SK-N-SH treated with all-trans-retinoic acid at 6 μM for 48 hours (cell line): Measurements from ENCODE around the gene UBASH3B.

ENCODE experiments used
- ATAC-seq: fragments of 200-7000 bp; cut with Tn5 transposase; 3 replicates; pipeline ENCODE4 v1.9.1; 2020; ENCODE audit warnings: mild to moderate bottlenecking, moderate library complexity
- ARNTL ChIP-seq: fragments of 450-650 bp; formaldehyde crosslinking; IDR thresholded peaks from 2 replicates; pipeline ENCODE4 v1.5.0; 2020; ENCODE audit warnings: low read depth, mild to moderate bottlenecking, moderate library complexity, borderline replicate concordance
- BACH2 ChIP-seq: fragments of 250-450 bp; sonication (Bioruptor Pico); IDR thresholded peaks from 2 replicates; pipeline ENCODE4 v1.9.0; 2021; ENCODE audit warnings: mild to moderate bottlenecking, borderline replicate concordance
- CSDC2 ChIP-seq: fragments of 250-450 bp; sonication (Bioruptor Pico); IDR thresholded peaks from 2 replicates; pipeline ENCODE4 v1.5.0; 2020; ENCODE audit warnings: mild to moderate bottlenecking, moderate library complexity
- ESRRG ChIP-seq: fragments of 250-450 bp; sonication (Bioruptor Pico); IDR thresholded peaks from 2 replicates; pipeline ENCODE4 v1.6.1; 2021; ENCODE audit warnings: mild to moderate bottlenecking
- GLIS3 ChIP-seq: fragments of 250-450 bp; sonication (Bioruptor Pico); IDR thresholded peaks from 2 replicates; pipeline ENCODE4 v1.5.0; 2020; ENCODE audit warnings: mild to moderate bottlenecking, moderate library complexity
- ISL1 ChIP-seq: fragments of 250-450 bp; sonication (Bioruptor Pico); IDR thresholded peaks from 2 replicates; pipeline ENCODE4 v2.1.2; 2022; ENCODE audit warnings: mild to moderate bottlenecking, moderate library complexity
- OSR1 ChIP-seq: fragments of 250-450 bp; sonication (Bioruptor Pico); IDR thresholded peaks from 2 replicates; pipeline ENCODE4 v1.8.0; 2022; ENCODE audit warnings: moderate library complexity, mild to moderate bottlenecking, inconsistent platforms
- PATZ1 ChIP-seq: fragments of 250-450 bp; sonication (Bioruptor Pico); IDR thresholded peaks from 2 replicates; pipeline ENCODE4 v1.8.0; 2020; ENCODE audit warnings: mild to moderate bottlenecking, moderate library complexity, borderline replicate concordance
- POU6F1 ChIP-seq: fragments of 250-450 bp; sonication (Bioruptor Pico); IDR thresholded peaks from 2 replicates; pipeline ENCODE4 v1.8.0; 2021; ENCODE audit warnings: low read depth, mild to moderate bottlenecking, moderate library complexity, borderline replicate concordance
- PPARA ChIP-seq: fragments of 250-450 bp; sonication (Bioruptor Pico); IDR thresholded peaks from 2 replicates; pipeline ENCODE4 v1.5.0; 2020; ENCODE audit warnings: mild to moderate bottlenecking, borderline replicate concordance
- RARB ChIP-seq: fragments of 250-450 bp; sonication (Bioruptor Pico); IDR thresholded peaks from 2 replicates; pipeline ENCODE4 v1.8.0; 2021; ENCODE audit warnings: mild to moderate bottlenecking, moderate library complexity
- SNAI2 ChIP-seq: fragments of 250-450 bp; sonication (Bioruptor Pico); IDR thresholded peaks from 2 replicates; pipeline ENCODE4 v1.5.0; 2020; ENCODE audit warnings: mild to moderate bottlenecking, moderate library complexity
- TCF4 ChIP-seq: fragments of 250-450 bp; sonication (Bioruptor Pico); IDR thresholded peaks from 2 replicates; pipeline ENCODE4 v1.8.0; 2021; ENCODE audit warnings: mild to moderate bottlenecking, moderate library complexity, borderline replicate concordance
- TOX ChIP-seq: fragments of 250-450 bp; sonication (Bioruptor Pico); IDR thresholded peaks from 2 replicates; pipeline ENCODE4 v1.8.0; 2021; ENCODE audit warnings: mild to moderate bottlenecking, moderate library complexity, borderline replicate concordance
- ZC3H10 ChIP-seq: fragments of 250-450 bp; sonication (Bioruptor Pico); IDR thresholded peaks from 2 replicates; pipeline ENCODE4 v1.5.1; 2021; ENCODE audit warnings: mild to moderate bottlenecking, moderate library complexity
- ZFP30 ChIP-seq: fragments of 450-650 bp; formaldehyde crosslinking; IDR thresholded peaks from 2 replicates; pipeline ENCODE4 v1.5.0; 2022; ENCODE audit warnings: mild to moderate bottlenecking, moderate library complexity
- ZNF8 ChIP-seq: fragments of 450-650 bp; formaldehyde crosslinking; IDR thresholded peaks from 2 replicates; pipeline ENCODE4 v1.5.0; 2020; ENCODE audit warnings: mild to moderate bottlenecking, moderate library complexity
- TF ChIP-seq, protein P1 (sequence below): fragments of 250-450 bp; sonication (Bioruptor Pico); IDR thresholded peaks from 2 replicates; pipeline ENCODE4 v1.5.1; 2020; ENCODE audit warnings: low read depth, mild to moderate bottlenecking, moderate library complexity
- TF ChIP-seq, protein P2 (sequence below): fragments of 250-450 bp; sonication (Bioruptor Pico); IDR thresholded peaks from 2 replicates; pipeline ENCODE4 v1.5.0; 2020; ENCODE audit warnings: mild to moderate bottlenecking, moderate library complexity

UBASH3B gene

DNA sequence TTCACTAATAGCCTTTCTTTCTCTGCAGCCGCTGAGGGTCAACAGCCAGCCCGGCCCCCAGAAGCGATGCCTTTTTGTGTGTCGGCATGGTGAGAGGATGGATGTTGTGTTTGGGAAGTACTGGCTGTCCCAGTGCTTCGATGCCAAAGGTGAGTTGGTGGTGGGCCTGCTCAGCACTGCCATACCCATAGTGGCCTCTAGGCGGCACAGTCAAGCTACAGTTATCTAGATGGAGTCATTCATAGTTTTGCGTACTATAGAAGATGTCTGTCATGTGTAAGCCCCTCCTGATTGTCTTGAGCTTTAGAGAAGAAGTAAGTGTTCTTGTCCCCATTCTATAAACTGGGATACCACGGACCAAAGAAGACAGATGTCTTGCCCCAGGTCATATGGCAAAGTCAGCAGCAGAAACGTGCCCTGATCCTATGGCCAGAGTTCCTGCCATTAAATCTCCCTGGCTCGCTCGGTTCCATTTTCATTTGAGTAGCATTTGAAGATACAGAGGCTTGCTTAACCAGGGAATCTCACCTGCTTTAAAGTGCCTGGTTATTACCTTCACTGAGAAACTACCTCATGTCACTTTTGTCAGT is 140.7 kb downstream of the UBASH3B start:
- TF ChIP-seq POU6F1 (CRISPR knock-in tag): no peak
- no peak for TF ChIP-seq GLIS3
- TF ChIP-seq PATZ1: no peak
- no peak for TF ChIP-seq PPARA (CRISPR knock-in tag)
- TF ChIP-seq ISL1 (CRISPR knock-in tag): no peak
- no peak for TF ChIP-seq RARB (CRISPR knock-in tag)
- no peak for TF ChIP-seq TOX
- TF ChIP-seq, protein P1, sequence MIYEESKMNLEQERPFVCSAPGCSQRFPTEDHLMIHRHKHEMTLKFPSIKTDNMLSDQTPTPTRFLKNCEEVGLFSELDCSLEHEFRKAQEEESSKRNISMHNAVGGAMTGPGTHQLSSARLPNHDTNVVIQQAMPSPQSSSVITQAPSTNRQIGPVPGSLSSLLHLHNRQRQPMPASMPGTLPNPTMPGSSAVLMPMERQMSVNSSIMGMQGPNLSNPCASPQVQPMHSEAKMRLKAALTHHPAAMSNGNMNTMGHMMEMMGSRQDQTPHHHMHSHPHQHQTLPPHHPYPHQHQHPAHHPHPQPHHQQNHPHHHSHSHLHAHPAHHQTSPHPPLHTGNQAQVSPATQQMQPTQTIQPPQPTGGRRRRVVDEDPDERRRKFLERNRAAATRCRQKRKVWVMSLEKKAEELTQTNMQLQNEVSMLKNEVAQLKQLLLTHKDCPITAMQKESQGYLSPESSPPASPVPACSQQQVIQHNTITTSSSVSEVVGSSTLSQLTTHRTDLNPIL (CRISPR knock-in tag): no peak
- no peak for TF ChIP-seq ZFP30 (CRISPR knock-in tag)
- ATAC-seq: peak; percentile 59; the same call in 2 of the 3 replicates

DNA sequence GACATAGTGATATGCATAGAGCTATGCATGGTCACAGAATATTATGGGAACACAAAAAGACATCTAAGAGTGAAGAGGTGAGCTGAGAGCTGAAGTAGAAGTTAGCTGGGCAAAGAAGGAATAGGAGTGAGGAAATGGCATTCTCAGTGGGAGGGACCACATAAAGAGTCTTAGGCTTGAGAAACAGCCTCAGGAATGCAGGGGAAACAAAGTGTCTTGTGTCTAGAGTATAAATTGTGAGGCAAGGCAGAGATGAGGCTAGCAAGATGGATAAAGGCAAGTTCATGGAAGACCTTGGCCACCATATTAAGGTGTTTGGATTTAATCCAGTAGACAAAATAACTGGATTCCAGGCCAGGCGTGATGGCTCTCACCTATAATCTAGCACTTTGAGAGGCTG is 142.1 kb downstream of the UBASH3B start:
- ATAC-seq: no peak
- TF ChIP-seq PATZ1: no peak
- TF ChIP-seq POU6F1 (CRISPR knock-in tag): no peak
- no peak for TF ChIP-seq ZNF8 (CRISPR knock-in tag)
- no peak for TF ChIP-seq TCF4 (CRISPR knock-in tag)
- no peak for TF ChIP-seq ARNTL (CRISPR knock-in tag)
- TF ChIP-seq, protein P1 (CRISPR knock-in tag): no peak
- no peak for TF ChIP-seq SNAI2 (CRISPR knock-in tag)
- TF ChIP-seq ZFP30 (CRISPR knock-in tag): no peak
- TF ChIP-seq CSDC2: no peak
- TF ChIP-seq ESRRG (CRISPR knock-in tag): no peak
- TF ChIP-seq ISL1 (CRISPR knock-in tag): no peak
- TF ChIP-seq, protein P2, sequence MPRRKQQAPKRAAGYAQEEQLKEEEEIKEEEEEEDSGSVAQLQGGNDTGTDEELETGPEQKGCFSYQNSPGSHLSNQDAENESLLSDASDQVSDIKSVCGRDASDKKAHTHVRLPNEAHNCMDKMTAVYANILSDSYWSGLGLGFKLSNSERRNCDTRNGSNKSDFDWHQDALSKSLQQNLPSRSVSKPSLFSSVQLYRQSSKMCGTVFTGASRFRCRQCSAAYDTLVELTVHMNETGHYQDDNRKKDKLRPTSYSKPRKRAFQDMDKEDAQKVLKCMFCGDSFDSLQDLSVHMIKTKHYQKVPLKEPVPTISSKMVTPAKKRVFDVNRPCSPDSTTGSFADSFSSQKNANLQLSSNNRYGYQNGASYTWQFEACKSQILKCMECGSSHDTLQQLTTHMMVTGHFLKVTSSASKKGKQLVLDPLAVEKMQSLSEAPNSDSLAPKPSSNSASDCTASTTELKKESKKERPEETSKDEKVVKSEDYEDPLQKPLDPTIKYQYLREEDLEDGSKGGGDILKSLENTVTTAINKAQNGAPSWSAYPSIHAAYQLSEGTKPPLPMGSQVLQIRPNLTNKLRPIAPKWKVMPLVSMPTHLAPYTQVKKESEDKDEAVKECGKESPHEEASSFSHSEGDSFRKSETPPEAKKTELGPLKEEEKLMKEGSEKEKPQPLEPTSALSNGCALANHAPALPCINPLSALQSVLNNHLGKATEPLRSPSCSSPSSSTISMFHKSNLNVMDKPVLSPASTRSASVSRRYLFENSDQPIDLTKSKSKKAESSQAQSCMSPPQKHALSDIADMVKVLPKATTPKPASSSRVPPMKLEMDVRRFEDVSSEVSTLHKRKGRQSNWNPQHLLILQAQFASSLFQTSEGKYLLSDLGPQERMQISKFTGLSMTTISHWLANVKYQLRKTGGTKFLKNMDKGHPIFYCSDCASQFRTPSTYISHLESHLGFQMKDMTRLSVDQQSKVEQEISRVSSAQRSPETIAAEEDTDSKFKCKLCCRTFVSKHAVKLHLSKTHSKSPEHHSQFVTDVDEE (CRISPR knock-in tag): no peak
- TF ChIP-seq GLIS3: no peak
- TF ChIP-seq BACH2 (CRISPR knock-in tag): no peak
- no peak for TF ChIP-seq OSR1
- no peak for TF ChIP-seq ZC3H10 (CRISPR knock-in tag)
